SK-N-SH (cell line): ENCODE measurements around the gene TFAP2B. TPM values are rescaled to one million over a fixed set of nuclear protein-coding genes. Genes with fewer than 3 reads are reported as not detected.

Experiments used
- CTCF ChIA-PET: fragments of 300-600, 350-600 bp; formaldehyde crosslinking; extraction: SDS; loops from one replicate; lab custom pipeline; 2021; lab: Yijun Ruan, JAX
- POLR2A ChIA-PET: fragments of 350-600 bp; sonication (Branson Sonifier 250); formaldehyde crosslinking; extraction: SDS; loops from one replicate; lab custom pipeline; 2020; ENCODE audit warnings: antibody characterized with exemption, inconsistent platforms; lab: Yijun Ruan, JAX
- DNase-seq: peaks from one replicate; pipeline ENCODE4 v3.0.0; 2012
- H2AFZ ChIP-seq: fragments of 200-600 bp; sonication (generic); 2 replicates; pipeline ENCODE4 v1.8.1; 2016; ENCODE audit warnings: antibody characterized with exemption, mild to moderate bottlenecking, low read depth
- H3F3A ChIP-seq: fragments of 200-600 bp; sonication (generic); replicated peaks from 2 replicates; pipeline ENCODE3; 2016; ENCODE audit warnings: antibody characterized with exemption, mild to moderate bottlenecking; ENCODE audit not compliant: insufficient read depth
- H3K27ac ChIP-seq, 2 experiments: fragments of 200-500 bp in 1 of 2; fragments of 200-600 bp in 1 of 2; sonication (Bioruptor generic) in 1 of 2; sonication (generic), shearing (Covaris generic) in 1 of 2; 2 replicates each; pipeline versions ENCODE4 v1.5.1 to v1.6.1; 2014 to 2016; ENCODE audit warnings: low read depth in 2 of 2, inconsistent platforms in 1 of 2, low read length in 1 of 2, mild to moderate bottlenecking in 1 of 2, mixed read lengths in 1 of 2
- H3K27me3 ChIP-seq: fragments of 200-600 bp; sonication (generic), shearing (Covaris generic); 2 replicates; pipeline ENCODE4 v1.6.1; 2016; ENCODE audit warnings: mixed run types; ENCODE audit not compliant: insufficient read depth
- H3K36me3 ChIP-seq, 2 experiments: fragments of 200-500 bp in 1 of 2; fragments of 200-600 bp in 1 of 2; sonication (Bioruptor generic) in 1 of 2; sonication (generic) in 1 of 2; replicated peaks in 1 of 2; 2 replicates each; pipeline versions ENCODE3 to v1.5.1; 2014 to 2016; ENCODE audit warnings: low read length in 1 of 2, mild to moderate bottlenecking in 1 of 2; ENCODE audit not compliant: insufficient read depth in 2 of 2, control insufficient read depth in 1 of 2
- H3K4me1 ChIP-seq, 2 experiments: fragments of 200-500 bp in 1 of 2; fragments of 200-600 bp in 1 of 2; sonication (Bioruptor generic) in 1 of 2; sonication (generic), shearing (Covaris generic) in 1 of 2; 2 replicates each; pipeline versions ENCODE4 v1.5.1 to v1.6.1; 2014 to 2016; ENCODE audit warnings: low read depth in 1 of 2, low read length in 1 of 2, mixed run types in 1 of 2; ENCODE audit not compliant: insufficient read depth in 2 of 2, control insufficient read depth in 1 of 2
- H3K4me2 ChIP-seq: fragments of 200-600 bp; sonication (generic), shearing (Covaris generic); 2 replicates; pipeline ENCODE4 v1.6.1; 2017; ENCODE audit warnings: mixed run types
- H3K4me3 ChIP-seq, 2 experiments: fragments of 200-500 bp in 1 of 2; fragments of 200-600 bp in 1 of 2; sonication (Bioruptor generic) in 1 of 2; sonication (generic), shearing (Covaris generic) in 1 of 2; 2 replicates each; pipeline versions ENCODE4 v1.5.1 to v1.8.1; 2014 to 2016; ENCODE audit warnings: low read depth in 2 of 2, inconsistent platforms in 1 of 2, low read length in 1 of 2, mild to moderate bottlenecking in 1 of 2, mixed read lengths in 1 of 2, moderate library complexity in 1 of 2
- H3K79me2 ChIP-seq: fragments of 200-600 bp; sonication (generic); 2 replicates; pipeline ENCODE4 v1.8.1; 2017; ENCODE audit warnings: mild to moderate bottlenecking; ENCODE audit not compliant: insufficient read depth
- H3K9ac ChIP-seq: fragments of 200-600 bp; sonication (generic); 2 replicates; pipeline ENCODE4 v1.6.1; 2017; ENCODE audit warnings: mixed run types
- H3K9me2 ChIP-seq: fragments of 200-600 bp; sonication (generic); 2 replicates; pipeline ENCODE4 v1.6.1; 2017; ENCODE audit warnings: mixed run types
- H3K9me3 ChIP-seq: fragments of 200-600 bp; sonication (generic); 2 replicates; pipeline ENCODE4 v1.6.1; 2017; ENCODE audit warnings: mixed run types, mild to moderate bottlenecking, moderate library complexity
- H4K20me1 ChIP-seq: fragments of 200-600 bp; sonication (generic); 2 replicates; pipeline ENCODE4 v1.6.1; 2017; ENCODE audit warnings: mild to moderate bottlenecking, mixed run types; ENCODE audit not compliant: insufficient read depth
- CHD2 ChIP-seq: fragments of 150-350 bp; IDR thresholded peaks from 2 replicates; pipeline ENCODE4 v1.6.1; 2018; ENCODE audit warnings: low read length; ENCODE audit not compliant: partially characterized antibody
- ELF1 ChIP-seq: IDR thresholded peaks from 2 replicates; pipeline ENCODE4 v1.4.0; 2012
- FOSL2 ChIP-seq: IDR thresholded peaks from 2 replicates; pipeline ENCODE4 v1.4.0; 2012; ENCODE audit warnings: low read depth, mild to moderate bottlenecking, moderate library complexity, borderline replicate concordance
- FOXJ3 ChIP-seq: sonication (generic); formaldehyde crosslinking; IDR thresholded peaks from 2 replicates; pipeline ENCODE4 v1.5.1; 2020; ENCODE audit warnings: mild to moderate bottlenecking, missing genetic modification reagents
- GATA2 ChIP-seq: sonication (generic); formaldehyde crosslinking; IDR thresholded peaks from 2 replicates; pipeline ENCODE4 v1.5.0; 2020; ENCODE audit warnings: mild to moderate bottlenecking, missing genetic modification reagents
- JUND ChIP-seq: IDR thresholded peaks from 2 replicates; pipeline ENCODE4 v1.4.0; 2012
- MXI1 ChIP-seq: IDR thresholded peaks from 2 replicates; pipeline ENCODE4 v1.6.1; 2012; ENCODE audit warnings: mild to moderate bottlenecking, low read depth, low read length, improper control_type of control experiment
- NFIC ChIP-seq: IDR thresholded peaks from 2 replicates; pipeline ENCODE4 v1.4.0; 2012; ENCODE audit warnings: borderline replicate concordance
- POLR2AphosphoS5 ChIP-seq: IDR thresholded peaks from 2 replicates; pipeline ENCODE4 v1.6.1; 2012; ENCODE audit warnings: low read depth, low read length
- RCOR1 ChIP-seq: fragments of 150-350 bp; IDR thresholded peaks from 2 replicates; pipeline ENCODE4 v1.6.1; 2017; ENCODE audit warnings: antibody characterized with exemption, low read length
- RFX5 ChIP-seq: IDR thresholded peaks from 2 replicates; pipeline ENCODE4 v1.6.1; 2012; ENCODE audit warnings: mild to moderate bottlenecking, improper control_type of control experiment, low read length
- SIN3A ChIP-seq: IDR thresholded peaks from 2 replicates; pipeline ENCODE4 v1.6.1; 2012; ENCODE audit warnings: low read depth, mild to moderate bottlenecking, low read length, moderate library complexity, borderline replicate concordance
- SMC3 ChIP-seq: IDR thresholded peaks from 2 replicates; pipeline ENCODE4 v1.6.1; 2012; ENCODE audit warnings: low read depth, low read length, improper control_type of control experiment
- WGBS: methylation state at CpG from one replicate; pipeline ENCODE4 v1.1.6; 2017; ENCODE audit warnings: low lambda C conversion rate; 5-methylcytosine and 5-hydroxymethylcytosine counted together
- polyA plus RNA-seq, 3 experiments: library from polyadenylated mRNA; depleted of rRNA; stranded (reverse); fragments of >200 nt; gene quantifications; 2 replicates each; pipeline ENCODE4 v1.2.3, GENCODE V29; 2012
- TF ChIP-seq, protein P1 (sequence below): IDR thresholded peaks from 2 replicates; pipeline ENCODE4; 2012
- TF ChIP-seq, protein P2 (sequence below): IDR thresholded peaks from 2 replicates; pipeline ENCODE4 v1.4.0; 2012; ENCODE audit warnings: low read depth
- TF ChIP-seq, protein P3 (sequence below): fragments of 150-350 bp; IDR thresholded peaks from 2 replicates; pipeline ENCODE4 v1.6.1; 2016; ENCODE audit warnings: mild to moderate bottlenecking, low read depth, low read length

Gene TFAP2B
- polyA plus RNA-seq, 1 of the 3 experiments (the other 2 are of a cell fraction), result 1.1 TPM

DNA sequence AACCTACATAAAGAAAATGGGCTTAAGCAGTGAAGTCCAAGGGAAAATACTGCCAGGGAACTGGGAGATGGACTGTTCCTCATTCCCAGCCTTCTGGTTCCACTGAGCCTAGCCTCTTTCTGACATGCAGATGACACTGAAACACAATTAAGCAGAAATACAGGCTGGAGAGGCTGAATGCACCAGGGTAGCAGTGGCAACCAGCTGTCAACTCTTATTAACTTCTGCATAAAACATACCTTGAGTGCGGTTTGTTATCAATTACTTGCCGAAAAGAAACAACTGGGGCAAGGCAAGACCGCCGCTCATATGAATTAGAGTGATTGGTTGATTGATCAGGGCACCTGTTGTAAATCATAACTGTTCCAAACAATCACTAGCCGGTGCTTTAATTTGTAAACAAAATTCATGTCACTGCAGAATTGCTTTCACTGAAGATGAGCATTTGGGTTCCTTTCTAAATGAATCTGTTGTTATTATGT is 16.3 kb downstream of the TFAP2B start:
- Histone ChIP-seq H3K9me3 (no peaks in the 10 kb centered on the region), H2AFZ (no peak overlapping the region), H3K4me1 (peaks cover 0 to 54% of the 10 kb centered on the region in 2 experiments; a peak in 2 of 4 replicates), H3K9ac (no peak overlapping the region), H3K4me2 (no peak overlapping the region), H3F3A (no peaks in the 10 kb centered on the region), H3K36me3 (peaks cover 0 to 66% of the 10 kb centered on the region in 2 experiments), H3K79me2 (no peaks in the 10 kb centered on the region), H3K27me3 (no peaks in the 10 kb centered on the region), H3K27ac (peak overlapping the region in 1 of 2 experiments; percentile 68; a peak in 2 of 4 replicates), H3K9me2 (no peaks in the 10 kb centered on the region), H4K20me1 (no peaks in the 10 kb centered on the region), H3K4me3 (no peak overlapping the region)
- ChIA-PET POLR2A (interaction anchor here (8.5 kb wide), 1 partner anchor 14 kb away, joined by 57 read pairs; the partner anchor contains the start of gene TFAP2B), CTCF (interaction anchor here (2.3 kb wide), 1 partner anchor 15 kb away, joined by 5 read pairs; no protein-coding TSS in a partner anchor)
- TF ChIP-seq, protein P1, sequence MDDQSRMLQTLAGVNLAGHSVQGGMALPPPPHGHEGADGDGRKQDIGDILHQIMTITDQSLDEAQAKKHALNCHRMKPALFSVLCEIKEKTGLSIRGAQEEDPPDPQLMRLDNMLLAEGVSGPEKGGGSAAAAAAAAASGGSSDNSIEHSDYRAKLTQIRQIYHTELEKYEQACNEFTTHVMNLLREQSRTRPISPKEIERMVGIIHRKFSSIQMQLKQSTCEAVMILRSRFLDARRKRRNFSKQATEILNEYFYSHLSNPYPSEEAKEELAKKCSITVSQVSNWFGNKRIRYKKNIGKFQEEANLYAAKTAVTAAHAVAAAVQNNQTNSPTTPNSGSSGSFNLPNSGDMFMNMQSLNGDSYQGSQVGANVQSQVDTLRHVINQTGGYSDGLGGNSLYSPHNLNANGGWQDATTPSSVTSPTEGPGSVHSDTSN, result no peak
- TF ChIP-seq SIN3A, result no peak
- no peak for TF ChIP-seq NFIC
- TF ChIP-seq ELF1, result no peak
- no peak for TF ChIP-seq SMC3
- TF ChIP-seq CHD2, result no peak
- TF ChIP-seq MXI1, result peak; percentile 26; the same call in 1 of the 2 replicates
- TF ChIP-seq, protein P2, sequence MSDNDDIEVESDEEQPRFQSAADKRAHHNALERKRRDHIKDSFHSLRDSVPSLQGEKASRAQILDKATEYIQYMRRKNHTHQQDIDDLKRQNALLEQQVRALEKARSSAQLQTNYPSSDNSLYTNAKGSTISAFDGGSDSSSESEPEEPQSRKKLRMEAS, result no peak
- TF ChIP-seq FOXJ3 (CRISPR knock-in tag), result 0 out of 2 replicates have a peak, but pooled peaks have one; percentile 22
- TF ChIP-seq GATA2 (CRISPR knock-in tag), result peak; percentile 19; the same call in 1 of the 2 replicates
- no peak for TF ChIP-seq POLR2AphosphoS5
- no peak for DNase-seq
- WGBS, result 47% methylated on average over 5 of the region's 5 CpGs

DNA sequence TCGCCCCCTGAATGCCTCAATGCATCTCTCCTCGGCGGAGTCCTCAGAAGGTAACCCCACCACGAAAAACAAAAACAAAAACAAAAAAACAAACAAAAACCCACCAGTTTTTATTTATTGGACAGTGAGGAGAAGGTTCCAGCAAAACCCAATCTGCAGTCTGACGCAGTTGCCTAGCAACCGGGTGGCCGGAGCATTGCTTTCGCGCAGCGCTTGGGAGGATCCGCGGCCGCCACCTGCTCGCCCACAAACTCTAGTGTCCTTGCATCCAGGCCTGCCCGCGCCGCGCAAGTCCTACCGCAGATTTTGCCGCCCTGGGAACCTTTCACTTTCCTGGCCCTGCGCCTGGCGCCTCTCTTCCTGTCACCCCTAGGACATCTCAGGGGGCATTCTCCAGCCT is 17.6 kb downstream of the TFAP2B start:
- CTCF ChIA-PET, result interaction anchor here (0.5 kb wide), 1 partner anchor 14 kb away, joined by 4 read pairs; no protein-coding TSS in a partner anchor

More for the DNA sequence above, 17.6 kb downstream of the TFAP2B start:
- no peaks in the 10 kb centered on the region for H3K27me3 ChIP-seq
- WGBS, result 86% methylated on average over 21 of the region's 22 CpGs
- H3K4me1 ChIP-seq, result peaks cover 0 to 49% of the 10 kb centered on the region in 2 experiments; a peak in 2 of 4 replicates
- no peak for TF ChIP-seq JUND
- TF ChIP-seq SIN3A, result no peak
- TF ChIP-seq, protein P3, sequence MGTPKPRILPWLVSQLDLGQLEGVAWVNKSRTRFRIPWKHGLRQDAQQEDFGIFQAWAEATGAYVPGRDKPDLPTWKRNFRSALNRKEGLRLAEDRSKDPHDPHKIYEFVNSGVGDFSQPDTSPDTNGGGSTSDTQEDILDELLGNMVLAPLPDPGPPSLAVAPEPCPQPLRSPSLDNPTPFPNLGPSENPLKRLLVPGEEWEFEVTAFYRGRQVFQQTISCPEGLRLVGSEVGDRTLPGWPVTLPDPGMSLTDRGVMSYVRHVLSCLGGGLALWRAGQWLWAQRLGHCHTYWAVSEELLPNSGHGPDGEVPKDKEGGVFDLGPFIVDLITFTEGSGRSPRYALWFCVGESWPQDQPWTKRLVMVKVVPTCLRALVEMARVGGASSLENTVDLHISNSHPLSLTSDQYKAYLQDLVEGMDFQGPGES, result no peak
- no peak for TF ChIP-seq FOSL2
- TF ChIP-seq, protein P1, result no peak
- TF ChIP-seq RCOR1, result no peak
- no peak for TF ChIP-seq RFX5
- POLR2A ChIA-PET, result no interaction called here
- H3K9me2 ChIP-seq, result no peaks in the 10 kb centered on the region
- no peak for DNase-seq
- H3K4me3 ChIP-seq, result no peak overlapping the region
- H3K9me3 ChIP-seq, result no peaks in the 10 kb centered on the region
- H3K9ac ChIP-seq, result no peak overlapping the region
- no peaks in the 10 kb centered on the region for H3F3A ChIP-seq
- H2AFZ ChIP-seq, result no peak overlapping the region
- no peaks in the 10 kb centered on the region for H4K20me1 ChIP-seq
- no peak overlapping the region for H3K4me2 ChIP-seq
- H3K27ac ChIP-seq, result peak overlapping the region in 1 of 2 experiments; percentile 25; a peak in 1 of 4 replicates
- H3K36me3 ChIP-seq, result peaks cover 0 to 67% of the 10 kb centered on the region in 2 experiments
- H3K79me2 ChIP-seq, result no peaks in the 10 kb centered on the region
